Choroid plexus epithelial cell (primary cell): Measurements from ENCODE around the gene MANBA.

Source experiments
- DNase-seq: peaks from one replicate; pipeline ENCODE4 v3.0.0-alpha.2; 2010; ENCODE audit warnings: low read depth
- H3K4me3 ChIP-seq: 2 replicates; pipeline ENCODE4 v1.5.1; 2011; ENCODE audit warnings: low read depth, mild to moderate bottlenecking, control low read depth, low read length, moderate library complexity
- CTCF ChIP-seq: conservative IDR thresholded peaks from 2 replicates; pipeline ENCODE4 v1.5.1; 2011; ENCODE audit warnings: low read depth, mild to moderate bottlenecking, control low read depth, inconsistent platforms, low read length, moderate library complexity

MANBA gene

GRCh38 chr4:102772738-102773340 is 12.1 kb upstream of the MANBA start:
- no peak for TF ChIP-seq CTCF
- DNase-seq = no peak
- no peak overlapping the region for H3K4me3 ChIP-seq

GRCh38 chr4:102764901-102765300 is 4.1 kb upstream of the MANBA start:
- DNase-seq = no peak
- H3K4me3 ChIP-seq = no peak overlapping the region
- TF ChIP-seq CTCF = no peak

GRCh38 chr4:102761906-102762305 is 1.1 kb upstream of the MANBA start:
- H3K4me3 ChIP-seq = no peak overlapping the region
- TF ChIP-seq CTCF = no peak
- no peak for DNase-seq

- TF ChIP-seq CTCF = no peak
- DNase-seq = peak; percentile 38
- peak overlapping the region; percentile 95 for H3K4me3 ChIP-seq
Observed at GRCh38 chr4:102761296-102761701, 531 bp upstream of the MANBA start.

- no peak for TF ChIP-seq CTCF
- DNase-seq = peak; percentile 58
Observed at GRCh38 chr4:102759831-102760644, 730 bp downstream of the MANBA start.

GRCh38 chr4:102758241-102759160 is 2.3 kb downstream of the MANBA start:
- no peak for TF ChIP-seq CTCF
- no peak for DNase-seq

More at GRCh38 chr4:102759831-102760644, 730 bp downstream of the MANBA start:
- H3K4me3 ChIP-seq = peak overlapping the region; percentile 95

More at GRCh38 chr4:102758241-102759160, 2.3 kb downstream of the MANBA start:
- no peak overlapping the region for H3K4me3 ChIP-seq
